Neuronal stem cell (in vitro differentiated cells): ENCODE data around the gene SLCO3A1.

Experiments used
- DNase-seq: peaks from one replicate; pipeline ENCODE4 v3.0.0-alpha.2; 2013; ENCODE audit warnings: low spot score
- H2AFZ ChIP-seq: one replicate; pipeline ENCODE4 v1.6.1; 2013; ENCODE audit warnings: mild to moderate bottlenecking, low read length, inconsistent platforms
- H2AK5ac ChIP-seq: 2 replicates; pipeline ENCODE4 v1.6.1; 2013; ENCODE audit warnings: low read depth, mild to moderate bottlenecking, inconsistent platforms, low read length, moderate library complexity, mixed read lengths
- H2BK120ac ChIP-seq: 2 replicates; pipeline ENCODE4 v1.6.1; 2013; ENCODE audit warnings: low read depth, mild to moderate bottlenecking, inconsistent platforms, low read length, moderate library complexity, mixed read lengths
- H2BK12ac ChIP-seq: one replicate; pipeline ENCODE4 v1.6.1; 2013; ENCODE audit warnings: low read length, inconsistent platforms
- H2BK15ac ChIP-seq: 2 replicates; pipeline ENCODE4 v1.6.1; 2013; ENCODE audit warnings: mild to moderate bottlenecking, low read length, inconsistent platforms, mixed read lengths
- H2BK5ac ChIP-seq: one replicate; pipeline ENCODE4 v1.6.1; 2013; ENCODE audit warnings: inconsistent platforms, mild to moderate bottlenecking, low read length, moderate library complexity
- H3K14ac ChIP-seq: one replicate; pipeline ENCODE4 v1.6.1; 2013; ENCODE audit warnings: low read length, inconsistent platforms
- H3K18ac ChIP-seq: 2 replicates; pipeline ENCODE4 v1.6.1; 2013; ENCODE audit warnings: low read length, inconsistent platforms
- H3K23ac ChIP-seq: 2 replicates; pipeline ENCODE4 v1.6.1; 2013; ENCODE audit warnings: low read depth, mild to moderate bottlenecking, mixed read lengths, low read length, inconsistent platforms; ENCODE audit not compliant: poor library complexity
- H3K27ac ChIP-seq: replicated peaks from 3 replicates; pipeline ENCODE4 v1.5.1; 2013; ENCODE audit warnings: low read length, inconsistent platforms
- H3K27me3 ChIP-seq, 3 experiments: 2 replicates each; pipeline ENCODE4 v1.6.1; 2013; ENCODE audit warnings: low read length in 3 of 3, mild to moderate bottlenecking in 2 of 3, inconsistent platforms in 1 of 3, low read depth in 1 of 3, mixed read lengths in 1 of 3, moderate library complexity in 1 of 3; ENCODE audit not compliant: control insufficient read depth in 3 of 3, insufficient read depth in 3 of 3
- H3K36me3 ChIP-seq, 2 donors: replicated peaks in 1 of 2; 2 replicates each; pipeline ENCODE4 v1.6.1; 2013; ENCODE audit warnings: low read length in 2 of 2; ENCODE audit not compliant: control insufficient read depth in 2 of 2, insufficient read depth in 2 of 2
- H3K4ac ChIP-seq: 2 replicates; pipeline ENCODE4 v1.6.1; 2013; ENCODE audit warnings: inconsistent platforms, mild to moderate bottlenecking, low read length, moderate library complexity
- H3K4me1 ChIP-seq, 2 donors: 1 replicate in 1 of 2; 2 replicates in 1 of 2; pipeline ENCODE4 v1.6.1; 2013; ENCODE audit warnings: low read length in 2 of 2, low read depth in 1 of 2; ENCODE audit not compliant: control insufficient read depth in 2 of 2, insufficient read depth in 1 of 2
- H3K4me2 ChIP-seq: one replicate; pipeline ENCODE4 v1.6.1; 2013; ENCODE audit warnings: mild to moderate bottlenecking, low read length, inconsistent platforms; ENCODE audit not compliant: insufficient read depth, poor library complexity, severe bottlenecking
- H3K4me3 ChIP-seq, 2 donors: 2 replicates each; pipeline ENCODE4 v1.5.1; 2013; ENCODE audit warnings: low read length in 2 of 2, mild to moderate bottlenecking in 2 of 2, inconsistent platforms in 1 of 2, moderate library complexity in 1 of 2
- H3K79me1 ChIP-seq: one replicate; pipeline ENCODE4 v1.6.1; 2013; ENCODE audit warnings: low read depth, mild to moderate bottlenecking, inconsistent platforms, low read length, moderate library complexity
- H3K9ac ChIP-seq: one replicate; pipeline ENCODE4 v1.6.1; 2013; ENCODE audit warnings: mild to moderate bottlenecking, low read depth, low read length, inconsistent platforms; ENCODE audit not compliant: poor library complexity
- H3K9me3 ChIP-seq, 2 donors: replicated peaks in 1 of 2; 2 replicates each; pipeline versions ENCODE3 to v1.6.1; 2013; ENCODE audit warnings: low read length in 2 of 2, mild to moderate bottlenecking in 2 of 2, inconsistent platforms in 1 of 2, low read depth in 1 of 2, mixed read lengths in 1 of 2, moderate library complexity in 1 of 2; ENCODE audit not compliant: control insufficient read depth in 2 of 2, insufficient read depth in 1 of 2
- H4K8ac ChIP-seq: one replicate; pipeline ENCODE4 v1.6.1; 2013; ENCODE audit warnings: low read depth, mild to moderate bottlenecking, inconsistent platforms, low read length, moderate library complexity
- H4K91ac ChIP-seq: one replicate; pipeline ENCODE4 v1.6.1; 2013; ENCODE audit warnings: low read length, low read depth, mild to moderate bottlenecking, inconsistent platforms; ENCODE audit not compliant: poor library complexity
- WGBS, 2 donors: extraction: QIAGEN DNeasy Blood & Tissue Kit; methylation state at CpG; one replicate each; pipeline ENCODE4 v1.1.7; 2013; ENCODE audit warnings: missing lambda C conversion rate in 2 of 2, mixed read lengths in 1 of 2; ENCODE audit not compliant: insufficient read length in 2 of 2, insufficient replicate concordance in 1 of 2; ENCODE audit errors: extremely low coverage in 2 of 2; 5-methylcytosine and 5-hydroxymethylcytosine counted together

SLCO3A1 gene

DNA sequence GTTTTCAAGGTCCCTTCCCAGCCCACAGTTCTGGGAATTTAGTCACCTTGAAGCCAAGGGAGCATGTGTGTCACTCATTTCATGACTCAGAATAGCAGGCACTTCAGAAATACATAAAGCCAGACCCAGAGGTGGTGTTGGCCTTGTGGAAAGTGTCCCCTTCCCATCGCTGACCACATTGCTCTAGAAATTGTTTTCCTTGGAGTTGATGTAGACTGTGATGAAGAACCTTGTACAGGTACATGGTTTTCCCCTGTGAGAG is 158.8 kb downstream of the SLCO3A1 start:
- Histone ChIP-seq H3K4me3 (no peak overlapping the region), H3K27me3 (no peaks in the 10 kb centered on the region), H2BK15ac (no peak overlapping the region), H3K79me1 (no peaks in the 10 kb centered on the region), H2AK5ac (no peak overlapping the region), H3K9ac (no peak overlapping the region), H3K18ac (no peak overlapping the region), H2BK120ac (no peak overlapping the region), H3K4me1 (peaks cover 0 to 8% of the 10 kb centered on the region in 2 donors), H3K4me2 (no peak overlapping the region), H3K36me3 (no peaks in the 10 kb centered on the region), H3K4ac (no peak overlapping the region), H4K8ac (no peak overlapping the region), H2AFZ (no peak overlapping the region), H2BK5ac (no peak overlapping the region), H2BK12ac (no peak overlapping the region), H3K14ac (no peak overlapping the region), H3K27ac (no peak overlapping the region), H3K9me3 (no peaks in the 10 kb centered on the region), H3K23ac (no peak overlapping the region), H4K91ac (no peak overlapping the region)
- WGBS, 2 donors, result no CpG with 5 or more reads among the region's 1 CpG
- DNase-seq, result no peak

DNA sequence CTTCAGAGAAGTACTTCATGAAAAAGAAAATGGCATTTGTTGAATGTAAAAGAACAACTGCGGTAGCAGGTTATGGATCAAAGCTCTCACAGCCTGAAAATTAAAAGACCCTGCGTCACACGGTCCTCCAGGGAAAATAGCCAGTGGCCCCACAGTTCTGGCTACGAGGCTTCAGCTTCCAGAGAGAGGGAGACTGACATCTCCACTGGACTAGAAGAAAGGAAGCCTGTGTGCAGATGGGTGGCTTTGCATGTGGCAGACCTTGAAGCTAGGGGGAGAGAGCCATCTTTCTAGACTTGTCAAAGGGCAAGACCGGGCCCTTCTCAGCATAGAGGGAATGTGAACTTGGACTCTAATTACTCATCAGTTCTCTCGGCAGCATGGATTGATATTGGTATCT is 159.4 kb downstream of the SLCO3A1 start:
- DNase-seq, result no peak
- Histone ChIP-seq H3K4me2 (no peak overlapping the region), H3K9me3 (no peaks in the 10 kb centered on the region), H3K36me3 (no peaks in the 10 kb centered on the region), H3K18ac (no peak overlapping the region), H2AK5ac (no peak overlapping the region), H3K9ac (no peak overlapping the region), H3K23ac (no peak overlapping the region), H2BK12ac (no peak overlapping the region), H4K91ac (no peak overlapping the region), H2BK5ac (no peak overlapping the region), H2BK120ac (no peak overlapping the region), H3K4me3 (no peak overlapping the region), H3K4me1 (peaks cover 0 to 8% of the 10 kb centered on the region in 2 donors), H3K27ac (no peak overlapping the region), H3K14ac (no peak overlapping the region), H3K27me3 (no peaks in the 10 kb centered on the region), H2BK15ac (no peak overlapping the region), H2AFZ (no peak overlapping the region), H3K79me1 (no peaks in the 10 kb centered on the region), H4K8ac (no peak overlapping the region), H3K4ac (no peak overlapping the region)
- no CpG with 5 or more reads among the region's 6 CpGs for WGBS, 2 donors

DNA sequence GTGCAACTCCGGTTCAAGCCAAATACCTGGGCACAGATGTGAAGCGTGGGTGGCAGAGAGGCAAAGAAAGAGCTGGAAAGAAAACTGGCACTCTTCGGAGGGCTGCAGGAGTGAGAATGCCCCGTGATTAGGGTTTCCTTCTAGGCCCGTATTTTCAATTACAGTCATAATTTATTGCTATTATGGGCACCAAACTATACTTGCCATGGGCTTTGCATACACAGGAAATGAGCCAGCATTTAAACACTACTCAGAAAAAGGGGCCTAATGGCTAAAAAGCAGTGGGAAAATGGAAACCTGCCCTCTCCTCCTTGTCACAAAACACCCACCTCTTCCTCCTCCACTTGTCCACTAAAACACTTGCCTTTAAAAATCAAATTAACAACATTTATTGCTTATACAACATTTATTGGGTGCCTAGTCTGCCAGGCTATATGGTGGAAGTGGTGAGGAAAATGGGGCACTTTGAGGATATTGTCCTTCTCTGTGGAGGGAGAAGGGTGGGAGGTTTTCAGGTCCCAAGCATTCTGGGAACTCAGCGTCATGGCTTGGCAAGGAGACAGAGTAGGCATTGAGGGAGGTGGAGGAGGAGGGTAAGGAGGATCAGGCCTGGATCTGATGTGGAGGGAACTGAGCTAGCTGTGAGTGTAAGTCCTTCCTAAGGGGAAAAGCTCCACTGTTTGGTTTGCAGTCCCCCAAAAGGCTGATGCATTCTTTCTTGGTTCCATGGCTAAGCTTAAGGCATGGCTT is 160.9 kb downstream of the SLCO3A1 start:
- peaks cover 0 to 8% of the 10 kb centered on the region in 2 donors for H3K4me1 ChIP-seq
- H3K27me3 ChIP-seq, result no peaks in the 10 kb centered on the region
- no peak overlapping the region for H3K4me2 ChIP-seq
- H3K79me1 ChIP-seq, result no peaks in the 10 kb centered on the region
- no peak overlapping the region for H3K4me3 ChIP-seq
- no peak overlapping the region for H3K18ac ChIP-seq
- no peak overlapping the region for H2BK5ac ChIP-seq
- no peak for DNase-seq
- no peak overlapping the region for H3K4ac ChIP-seq
- H4K91ac ChIP-seq, result no peak overlapping the region
- no peak overlapping the region for H2BK120ac ChIP-seq
- no peaks in the 10 kb centered on the region for H3K9me3 ChIP-seq
- H2BK15ac ChIP-seq, result no peak overlapping the region
- H3K14ac ChIP-seq, result no peak overlapping the region
- no CpG with 5 or more reads among the region's 6 CpGs for WGBS, 2 donors
- no peak overlapping the region for H2BK12ac ChIP-seq
- H3K23ac ChIP-seq, result no peak overlapping the region
- H2AK5ac ChIP-seq, result no peak overlapping the region
- H4K8ac ChIP-seq, result no peak overlapping the region
- no peaks in the 10 kb centered on the region for H3K36me3 ChIP-seq
- H3K27ac ChIP-seq, result no peak overlapping the region
- H3K9ac ChIP-seq, result no peak overlapping the region
- no peak overlapping the region for H2AFZ ChIP-seq

DNA sequence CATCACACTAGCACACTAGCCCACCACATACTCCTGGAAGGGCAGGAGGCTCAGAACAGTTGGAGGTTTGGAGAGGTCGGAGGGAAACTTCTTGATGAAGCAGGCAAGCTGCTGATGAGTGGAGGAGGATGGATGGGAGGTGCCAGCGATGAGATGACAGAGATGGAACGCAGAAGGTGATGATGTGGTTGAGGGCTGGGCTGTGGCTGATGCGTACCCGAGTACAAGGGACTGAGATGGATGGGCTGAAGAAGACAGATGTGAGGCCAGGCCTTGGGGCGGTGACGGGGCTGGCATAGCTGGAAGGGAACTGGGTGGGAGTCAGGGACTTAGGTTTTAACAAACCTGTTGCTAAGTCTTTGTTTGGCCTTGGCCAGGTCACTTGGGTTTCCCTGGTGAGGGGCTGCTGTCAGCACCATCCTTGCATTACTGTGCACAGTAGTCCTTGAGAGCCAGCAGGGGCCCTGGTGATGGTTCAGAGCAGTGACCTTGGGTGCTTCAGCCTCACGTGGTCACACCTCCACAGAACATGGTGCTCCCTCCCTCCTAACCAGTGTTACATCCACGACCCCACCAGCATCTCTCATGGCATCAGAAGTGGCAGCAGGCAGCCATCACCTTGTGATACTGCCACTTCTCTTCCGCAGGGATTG is 164.5 kb downstream of the SLCO3A1 start:
- H3K4me2 ChIP-seq, result no peak overlapping the region
- H4K8ac ChIP-seq, result peak overlapping the region; percentile 52
- H3K4me1 ChIP-seq, result no peaks in the 10 kb centered on the region
- no peak overlapping the region for H3K9ac ChIP-seq
- peak overlapping the region; percentile 15 for H3K18ac ChIP-seq
- no peaks in the 10 kb centered on the region for H3K79me1 ChIP-seq
- no peak overlapping the region for H3K14ac ChIP-seq
- no peak overlapping the region for H3K23ac ChIP-seq
- H3K4ac ChIP-seq, result no peak overlapping the region
- H2BK120ac ChIP-seq, result no peak overlapping the region
- H2AK5ac ChIP-seq, result no peak overlapping the region
- H3K36me3 ChIP-seq, result no peaks in the 10 kb centered on the region
- no peak for DNase-seq
- no peak overlapping the region for H2BK12ac ChIP-seq
- H3K4me3 ChIP-seq, result no peak overlapping the region
- H2BK5ac ChIP-seq, result no peak overlapping the region
- no peak overlapping the region for H2BK15ac ChIP-seq
- no CpG with 5 or more reads among the region's 10 CpGs for WGBS, 2 donors
- no peak overlapping the region for H3K27ac ChIP-seq
- H3K9me3 ChIP-seq, result no peaks in the 10 kb centered on the region
- H4K91ac ChIP-seq, result no peak overlapping the region
- no peak overlapping the region for H2AFZ ChIP-seq
- H3K27me3 ChIP-seq, result peaks cover 0 to 3% (median 0%) of the 10 kb centered on the region in 3 experiments
